Fibroblast of the aortic adventitia (primary cell): ENCODE results near the gene LCLAT1. TPM values are rescaled to one million over a fixed set of nuclear protein-coding genes. Genes with fewer than 3 reads are reported as not detected.

Experiments used
- DNase-seq: peaks from one replicate; pipeline ENCODE4 v3.0.0-alpha.2; 2010; ENCODE audit warnings: low read depth
- H3K4me3 ChIP-seq: 2 replicates; pipeline ENCODE4 v1.5.1; 2011; ENCODE audit warnings: low read depth, mild to moderate bottlenecking, control low read depth, low read length, moderate library complexity
- total RNA-seq: library from RNA; depleted of rRNA; stranded (reverse); fragments of >200 nt; gene quantifications from 2 replicates; pipeline ENCODE4 v1.2.3, GENCODE V29; 2012; ENCODE audit warnings: low replicate concordance
- TF ChIP-seq, protein P1 (sequence below): IDR thresholded peaks from 2 replicates; pipeline ENCODE4 v1.5.1; 2011; ENCODE audit warnings: mild to moderate bottlenecking, low read length, control low read depth, inconsistent platforms; ENCODE audit not compliant: insufficient read depth

LCLAT1 gene
- total RNA-seq, 1 donor = 21.5 TPM

DNA sequence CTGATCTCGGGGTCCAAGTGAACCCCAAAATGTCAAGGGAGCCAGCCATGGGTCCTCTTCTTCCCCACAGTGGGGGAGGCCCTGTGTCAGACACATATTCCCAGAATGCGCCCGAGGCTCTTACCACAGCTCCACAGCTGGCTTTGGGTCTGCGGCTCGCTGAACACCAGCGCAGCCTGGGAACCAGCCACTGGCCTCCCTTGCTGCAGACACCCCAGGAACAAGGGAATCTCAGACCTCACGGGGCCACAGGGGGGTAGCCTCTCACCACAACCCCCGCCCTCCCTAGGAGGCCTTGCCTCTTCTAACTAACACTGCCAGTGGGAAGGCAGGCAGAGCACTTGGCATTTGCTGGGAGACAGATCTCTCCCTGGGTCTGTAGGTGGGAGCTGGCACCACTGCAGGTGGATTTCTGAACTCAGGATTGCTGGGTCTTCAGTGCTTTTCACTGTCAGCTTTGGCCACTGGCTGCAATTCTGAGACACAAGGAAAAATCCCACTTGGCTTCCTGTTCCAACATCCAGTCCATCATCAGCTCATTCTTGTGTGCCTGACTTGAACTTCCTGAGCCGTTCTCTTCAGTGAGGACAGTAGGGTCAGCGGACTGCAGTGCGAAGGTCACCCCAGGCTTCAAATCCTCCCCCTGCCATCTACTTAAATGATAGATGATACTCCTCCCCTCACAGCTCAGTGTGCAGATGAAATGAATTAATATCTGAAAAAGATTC, 231.5 kb downstream of the LCLAT1 start:
- no peak for DNase-seq
- H3K4me3 ChIP-seq = no peak overlapping the region
- TF ChIP-seq, protein P1, sequence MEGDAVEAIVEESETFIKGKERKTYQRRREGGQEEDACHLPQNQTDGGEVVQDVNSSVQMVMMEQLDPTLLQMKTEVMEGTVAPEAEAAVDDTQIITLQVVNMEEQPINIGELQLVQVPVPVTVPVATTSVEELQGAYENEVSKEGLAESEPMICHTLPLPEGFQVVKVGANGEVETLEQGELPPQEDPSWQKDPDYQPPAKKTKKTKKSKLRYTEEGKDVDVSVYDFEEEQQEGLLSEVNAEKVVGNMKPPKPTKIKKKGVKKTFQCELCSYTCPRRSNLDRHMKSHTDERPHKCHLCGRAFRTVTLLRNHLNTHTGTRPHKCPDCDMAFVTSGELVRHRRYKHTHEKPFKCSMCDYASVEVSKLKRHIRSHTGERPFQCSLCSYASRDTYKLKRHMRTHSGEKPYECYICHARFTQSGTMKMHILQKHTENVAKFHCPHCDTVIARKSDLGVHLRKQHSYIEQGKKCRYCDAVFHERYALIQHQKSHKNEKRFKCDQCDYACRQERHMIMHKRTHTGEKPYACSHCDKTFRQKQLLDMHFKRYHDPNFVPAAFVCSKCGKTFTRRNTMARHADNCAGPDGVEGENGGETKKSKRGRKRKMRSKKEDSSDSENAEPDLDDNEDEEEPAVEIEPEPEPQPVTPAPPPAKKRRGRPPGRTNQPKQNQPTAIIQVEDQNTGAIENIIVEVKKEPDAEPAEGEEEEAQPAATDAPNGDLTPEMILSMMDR = no peak

DNA sequence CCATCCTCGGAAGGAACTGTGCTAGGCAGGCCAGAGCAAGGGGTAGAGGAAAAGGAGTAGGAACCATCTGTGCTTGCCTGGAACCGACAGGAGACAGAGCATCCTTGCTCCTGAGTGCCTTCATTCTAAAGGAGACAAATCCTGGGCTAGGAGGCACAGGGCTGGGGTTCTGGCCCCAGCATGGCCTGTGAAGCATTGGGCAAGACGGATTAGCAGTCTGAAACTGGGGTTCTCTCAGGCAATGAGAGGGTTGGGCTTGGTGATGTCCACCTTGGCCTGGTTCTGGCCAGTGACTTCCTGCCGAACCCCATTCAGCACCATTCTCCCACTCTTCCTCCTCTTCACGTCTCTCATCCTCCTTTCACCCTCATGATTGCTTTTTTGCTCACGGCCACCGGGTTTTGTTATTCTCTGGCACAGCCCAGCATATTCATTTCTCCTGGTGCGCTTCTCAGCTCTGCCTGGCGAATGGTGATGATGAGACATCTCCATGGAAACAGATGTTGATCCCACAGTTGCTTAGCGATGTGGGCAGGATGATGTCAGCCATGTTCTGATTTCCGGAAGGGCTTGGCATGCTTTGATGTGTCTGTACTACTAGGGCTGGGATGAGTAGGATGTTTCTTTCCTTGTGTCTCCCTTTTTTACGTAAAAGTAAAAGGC, 232.5 kb downstream of the LCLAT1 start:
- no peak overlapping the region for H3K4me3 ChIP-seq
- DNase-seq = no peak
- TF ChIP-seq, protein P1 = no peak

DNA sequence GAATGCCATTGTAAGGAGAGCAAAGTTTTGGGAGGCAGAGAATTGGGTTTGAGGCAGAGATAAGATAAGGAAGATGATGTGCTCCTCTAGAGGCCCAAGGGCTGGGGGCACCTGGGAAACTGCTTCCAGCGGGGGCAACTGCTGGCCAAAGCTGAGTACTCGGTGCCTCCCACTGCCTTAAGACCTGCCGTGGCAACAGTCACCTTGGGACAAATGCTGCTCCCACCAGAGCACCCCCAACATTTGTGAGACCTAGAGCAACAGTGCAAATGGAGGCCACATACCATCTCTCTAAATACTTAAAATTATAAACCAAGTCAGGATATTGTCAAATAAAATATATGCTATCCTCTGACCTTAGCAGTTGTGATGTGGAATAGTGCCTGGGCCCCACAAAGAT, 233.1 kb downstream of the LCLAT1 start:
- no peak for DNase-seq
- TF ChIP-seq, protein P1 = no peak
- H3K4me3 ChIP-seq = no peak overlapping the region

DNA sequence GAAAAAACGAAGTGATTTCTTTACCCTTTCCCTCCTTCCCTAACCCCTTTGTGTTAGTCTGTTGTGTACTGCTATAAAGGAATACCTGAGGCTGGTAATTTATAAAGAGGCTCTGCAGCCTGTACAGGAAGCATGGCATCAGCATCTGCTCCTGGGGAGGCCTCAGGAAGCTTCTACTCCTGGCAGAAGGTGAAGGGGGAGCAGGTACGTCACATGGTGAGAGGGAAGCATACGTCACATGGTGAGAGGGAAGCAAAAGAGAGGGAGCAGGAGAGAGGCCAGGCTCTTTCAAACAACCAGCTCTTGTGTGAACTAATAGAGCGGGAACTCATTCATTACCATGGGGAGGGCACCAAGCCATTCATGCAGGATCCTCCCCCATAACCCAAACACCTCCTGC, 234.0 kb downstream of the LCLAT1 start:
- no peak overlapping the region for H3K4me3 ChIP-seq
- TF ChIP-seq, protein P1 = no peak
- DNase-seq = no peak

DNA sequence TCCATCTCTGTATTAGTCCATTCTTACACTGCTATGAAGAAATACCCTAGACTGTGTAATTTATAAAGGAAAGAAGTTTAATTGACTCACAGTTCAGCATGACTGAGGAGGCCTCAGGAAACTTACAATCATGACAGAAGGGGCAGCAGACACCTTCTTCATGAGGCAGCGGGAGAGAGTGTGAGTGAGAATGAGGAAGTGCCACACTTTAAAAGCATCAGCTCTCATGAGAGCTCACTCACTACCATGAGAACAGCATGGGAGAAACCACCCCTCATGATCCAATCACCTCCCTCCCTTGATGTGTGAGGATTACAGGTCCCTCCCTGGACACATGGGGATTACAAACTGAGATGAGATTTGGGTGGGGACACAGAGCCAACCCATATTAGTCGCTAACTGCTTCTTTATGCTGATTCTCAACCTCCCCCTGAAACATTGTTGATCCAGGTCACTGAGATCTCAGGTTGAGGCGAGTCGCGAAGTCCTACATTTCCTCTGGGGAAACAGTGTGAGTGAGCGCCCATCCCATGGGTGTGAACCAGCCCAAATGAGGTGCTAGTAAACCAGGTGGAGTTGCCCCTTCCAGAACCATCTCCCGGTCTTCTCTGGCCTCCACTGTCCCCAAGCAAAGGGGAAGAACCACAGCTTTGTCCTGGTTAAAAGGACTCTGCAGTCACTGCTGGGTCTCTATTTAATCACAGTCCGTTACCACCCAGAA, 236.3 kb downstream of the LCLAT1 start:
- H3K4me3 ChIP-seq = no peak overlapping the region
- no peak for DNase-seq
- TF ChIP-seq, protein P1 = no peak

DNA sequence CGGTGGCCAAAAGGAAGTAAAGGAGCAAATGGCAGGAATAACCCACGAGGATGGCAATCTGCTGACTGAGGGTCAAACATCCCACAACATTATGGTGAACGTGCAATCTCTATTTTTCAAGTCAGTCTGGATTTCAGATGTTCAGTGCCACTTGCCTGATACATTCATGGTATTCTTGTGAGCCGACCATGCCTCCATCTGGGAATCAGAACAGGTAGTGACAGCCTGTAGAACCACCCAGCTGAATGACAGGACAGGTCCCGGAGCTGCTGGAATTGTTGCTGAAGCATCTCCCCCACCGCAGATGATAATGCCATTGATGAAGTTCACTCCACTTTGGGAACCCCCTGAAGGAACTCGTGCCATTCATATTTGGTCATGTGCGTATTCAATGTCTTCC, 237.0 kb downstream of the LCLAT1 start:
- TF ChIP-seq, protein P1 = no peak
- no peak overlapping the region for H3K4me3 ChIP-seq
- no peak for DNase-seq
